GOT3 (cell line): ENCODE results near the gene MORN2.

Experiments used
- DNase-seq: peaks from one replicate; lab custom pipeline; 2025; ENCODE audit warnings: mixed read lengths; lab: John Stamatoyannopoulos, UW

Gene MORN2

GRCh38 chr2:38889575-38889974, 13.8 kb downstream of the MORN2 start, which contains the start of gene ARHGEF33:
Gene ARHGEF33 (plus strand): TSS chr2:38889875. CDS start chr2:38919448, 29,573 bp downstream.
- no peak for DNase-seq

- no peak for DNase-seq
Observed at GRCh38 chr2:38892819-38893218, 17.0 kb downstream of the MORN2 start.

- no peak for DNase-seq
Observed at GRCh38 chr2:38898256-38898655, 22.5 kb downstream of the MORN2 start.

- DNase-seq = no peak
Observed at GRCh38 chr2:38900726-38901125, 24.9 kb downstream of the MORN2 start.

- DNase-seq = no peak
Observed at GRCh38 chr2:38905251-38905650, 29.5 kb downstream of the MORN2 start.

GRCh38 chr2:38907242-38907641, 31.5 kb downstream of the MORN2 start:
- no peak for DNase-seq

- no peak for DNase-seq
Observed at GRCh38 chr2:38907743-38908562, 32.2 kb downstream of the MORN2 start.

- DNase-seq = no peak
Observed at GRCh38 chr2:38909872-38910271, 34.1 kb downstream of the MORN2 start.

- DNase-seq = no peak
Observed at GRCh38 chr2:38911191-38911590, 35.4 kb downstream of the MORN2 start.

GRCh38 chr2:38912619-38913018, 36.8 kb downstream of the MORN2 start:
- DNase-seq = no peak

GRCh38 chr2:38922389-38922788, 46.6 kb downstream of the MORN2 start:
- DNase-seq = no peak

- no peak for DNase-seq
Observed at GRCh38 chr2:38922902-38923301, 47.1 kb downstream of the MORN2 start.

GRCh38 chr2:38925982-38926381, 50.2 kb downstream of the MORN2 start:
- DNase-seq = no peak

GRCh38 chr2:38930600-38930999, 54.8 kb downstream of the MORN2 start:
- DNase-seq = no peak
